Neural progenitor cell (in vitro differentiated cells): ENCODE results near the gene TRIM3.

Experiments used
- EZH2 ChIP-seq: fragments of 200-600 bp; sonication (generic); IDR thresholded peaks from 2 replicates; pipeline ENCODE4 v1.6.1; 2017; ENCODE audit warnings: antibody characterized with exemption, mild to moderate bottlenecking, moderate library complexity
- TF ChIP-seq, protein P1 (sequence below): fragments of 200-600 bp; sonication (generic); IDR thresholded peaks from 2 replicates; pipeline ENCODE4 v1.5.1; 2017; ENCODE audit warnings: antibody characterized with exemption, mild to moderate bottlenecking

DNA sequence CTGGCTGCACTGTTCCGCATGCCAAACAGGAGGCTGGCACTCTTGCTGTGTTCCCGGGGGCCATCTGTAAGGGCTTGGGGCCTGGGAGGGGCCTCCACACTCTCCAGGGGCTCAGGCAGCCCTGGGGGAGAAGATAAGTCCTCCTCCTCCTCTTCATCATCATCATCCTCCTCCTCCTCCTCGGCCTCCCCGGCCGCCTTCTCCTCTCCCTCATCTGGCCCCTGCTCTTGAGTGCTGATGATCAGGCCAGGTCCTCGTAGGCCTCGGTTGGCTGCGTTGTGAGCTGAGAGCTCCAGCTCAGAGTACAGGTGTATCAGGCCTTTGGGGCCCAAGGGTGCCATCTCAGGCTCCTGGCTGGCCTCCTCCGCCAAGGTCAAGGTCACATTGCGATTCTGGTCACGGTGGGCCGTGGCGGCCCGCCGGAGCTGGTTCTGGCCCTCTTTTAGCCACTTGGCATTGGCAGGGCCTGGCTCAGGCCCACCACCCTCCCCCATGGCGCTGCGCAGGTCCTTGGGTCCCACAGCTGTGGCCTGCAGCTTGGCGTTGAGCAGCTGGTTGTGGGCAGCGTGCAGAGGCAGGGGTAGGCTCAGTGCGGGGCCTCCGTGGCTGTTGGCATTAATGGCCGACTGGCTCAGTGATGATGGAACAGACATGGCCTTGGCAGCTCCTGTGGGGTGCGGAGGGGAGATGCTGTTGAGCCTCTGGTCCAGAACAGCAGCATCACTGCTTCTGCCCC lies 62.9 kb downstream of the TRIM3 start:
- TF ChIP-seq EZH2, result no peak
- TF ChIP-seq, protein P1, sequence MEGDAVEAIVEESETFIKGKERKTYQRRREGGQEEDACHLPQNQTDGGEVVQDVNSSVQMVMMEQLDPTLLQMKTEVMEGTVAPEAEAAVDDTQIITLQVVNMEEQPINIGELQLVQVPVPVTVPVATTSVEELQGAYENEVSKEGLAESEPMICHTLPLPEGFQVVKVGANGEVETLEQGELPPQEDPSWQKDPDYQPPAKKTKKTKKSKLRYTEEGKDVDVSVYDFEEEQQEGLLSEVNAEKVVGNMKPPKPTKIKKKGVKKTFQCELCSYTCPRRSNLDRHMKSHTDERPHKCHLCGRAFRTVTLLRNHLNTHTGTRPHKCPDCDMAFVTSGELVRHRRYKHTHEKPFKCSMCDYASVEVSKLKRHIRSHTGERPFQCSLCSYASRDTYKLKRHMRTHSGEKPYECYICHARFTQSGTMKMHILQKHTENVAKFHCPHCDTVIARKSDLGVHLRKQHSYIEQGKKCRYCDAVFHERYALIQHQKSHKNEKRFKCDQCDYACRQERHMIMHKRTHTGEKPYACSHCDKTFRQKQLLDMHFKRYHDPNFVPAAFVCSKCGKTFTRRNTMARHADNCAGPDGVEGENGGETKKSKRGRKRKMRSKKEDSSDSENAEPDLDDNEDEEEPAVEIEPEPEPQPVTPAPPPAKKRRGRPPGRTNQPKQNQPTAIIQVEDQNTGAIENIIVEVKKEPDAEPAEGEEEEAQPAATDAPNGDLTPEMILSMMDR, result no peak
